Neural cell (in vitro differentiated cells): Measurements from ENCODE around the gene SLC11A1. TPM values are rescaled to one million over a fixed set of nuclear protein-coding genes. Genes with fewer than 3 reads are reported as not detected.

ENCODE experiments used
- H2AFZ ChIP-seq: fragments of 200-600, 300-800 bp; sonication (generic), shearing (Covaris generic); 2 replicates; pipeline ENCODE4 v1.6.0; 2014; ENCODE audit warnings: low read depth, mild to moderate bottlenecking, antibody characterized with exemption, low read length, moderate library complexity
- H3F3A ChIP-seq: fragments of 200-600 bp; shearing (Covaris generic); 2 replicates; pipeline ENCODE4 v1.6.1; 2016; ENCODE audit warnings: mild to moderate bottlenecking, moderate library complexity, mixed read lengths, antibody characterized with exemption, low read length; ENCODE audit not compliant: insufficient read depth, poor library complexity, severe bottlenecking
- H3K27ac ChIP-seq: fragments of 200-600, 300-800 bp; sonication (generic), shearing (Covaris generic); 2 replicates; pipeline ENCODE4 v1.5.1; 2014; ENCODE audit warnings: mild to moderate bottlenecking, low read length, moderate library complexity
- H3K27me3 ChIP-seq: fragments of 300-800, 200-600 bp; sonication (generic), shearing (Covaris generic); 2 replicates; pipeline ENCODE4 v1.6.0; 2014; ENCODE audit warnings: mild to moderate bottlenecking, low read depth, low read length, moderate library complexity; ENCODE audit not compliant: insufficient read depth
- H3K36me3 ChIP-seq: fragments of 300-800, 200-600 bp; sonication (generic), shearing (Covaris generic); 2 replicates; pipeline ENCODE4 v1.5.1; 2014; ENCODE audit warnings: mild to moderate bottlenecking, antibody characterized with exemption, low read length, moderate library complexity; ENCODE audit not compliant: insufficient read depth
- H3K4me2 ChIP-seq: fragments of 300-800, 200-600 bp; sonication (generic), shearing (Covaris generic); 2 replicates; pipeline ENCODE4 v1.6.0; 2014; ENCODE audit warnings: mild to moderate bottlenecking, low read length
- H3K4me3 ChIP-seq: fragments of 300-800, 200-600 bp; sonication (generic), shearing (Covaris generic); 2 replicates; pipeline ENCODE4 v1.5.1; 2014; ENCODE audit warnings: mild to moderate bottlenecking, low read length, moderate library complexity
- H3K79me2 ChIP-seq: fragments of 200-600 bp; shearing (Covaris generic); replicated peaks from 2 replicates; pipeline ENCODE4 v1.6.0; 2014; ENCODE audit warnings: mild to moderate bottlenecking, low read length, moderate library complexity; ENCODE audit not compliant: insufficient read depth
- H3K9ac ChIP-seq: fragments of 300-800, 200-600 bp; sonication (generic), shearing (Covaris generic); 2 replicates; pipeline ENCODE4 v1.6.1; 2016; ENCODE audit warnings: mild to moderate bottlenecking, low read length, mixed read lengths
- H3K9me2 ChIP-seq: fragments of 200-600 bp; shearing (Covaris generic); 2 replicates; pipeline ENCODE4 v1.6.1; 2016; ENCODE audit warnings: mild to moderate bottlenecking, low read length, mixed read lengths; ENCODE audit not compliant: insufficient read depth
- H3K9me3 ChIP-seq: fragments of 200-600, 300-800 bp; sonication (generic), shearing (Covaris generic); 2 replicates; pipeline ENCODE4 v1.6.1; 2016; ENCODE audit warnings: mild to moderate bottlenecking, mixed run types, low read length, moderate library complexity, mixed read lengths
- H4K20me1 ChIP-seq: fragments of 200-600 bp; shearing (Covaris generic); 2 replicates; pipeline ENCODE4 v1.6.1; 2016; ENCODE audit warnings: mild to moderate bottlenecking, mixed run types; ENCODE audit not compliant: insufficient read depth
- EP300 ChIP-seq: fragments of 450-650 bp; conservative IDR thresholded peaks from 2 replicates; pipeline ENCODE4 v1.6.1; 2014; ENCODE audit warnings: antibody characterized with exemption, mild to moderate bottlenecking, moderate library complexity; ENCODE audit not compliant: poor library complexity, severe bottlenecking
- EZH2 ChIP-seq: fragments of 200-600, 300-800 bp; shearing (Covaris generic), sonication (generic); IDR thresholded peaks from 2 replicates; pipeline ENCODE4 v1.6.1; 2014; ENCODE audit warnings: antibody characterized with exemption, low read length, borderline replicate concordance, mild to moderate bottlenecking; ENCODE audit not compliant: insufficient read depth, poor library complexity, severe bottlenecking
- MXI1 ChIP-seq: fragments of 450-650 bp; conservative IDR thresholded peaks from 2 replicates; pipeline ENCODE4 v1.6.1; 2014; ENCODE audit warnings: antibody characterized with exemption, mild to moderate bottlenecking; ENCODE audit not compliant: poor library complexity, severe bottlenecking
- POLR2AphosphoS5 ChIP-seq: IDR thresholded peaks from 2 replicates; pipeline ENCODE4 v1.6.1; 2012
- RAD21 ChIP-seq: fragments of 450-650 bp; conservative IDR thresholded peaks from 2 replicates; pipeline ENCODE4 v1.6.1; 2014; ENCODE audit warnings: antibody characterized with exemption, mild to moderate bottlenecking, moderate library complexity
- REST ChIP-seq: IDR thresholded peaks from 2 replicates; pipeline ENCODE4 v1.6.1; 2012; ENCODE audit warnings: borderline replicate concordance
- SMC3 ChIP-seq: fragments of 450-650 bp; conservative IDR thresholded peaks from 2 replicates; pipeline ENCODE4 v1.6.1; 2014; ENCODE audit warnings: antibody characterized with exemption, mild to moderate bottlenecking, moderate library complexity; ENCODE audit not compliant: poor library complexity
- TAF1 ChIP-seq: IDR thresholded peaks from 2 replicates; pipeline ENCODE4 v1.6.1; 2012; ENCODE audit warnings: low read depth
- polyA plus RNA-seq: library from polyadenylated mRNA; depleted of rRNA; stranded (reverse); fragments of >200 nt; gene quantifications from 2 replicates; pipeline ENCODE4 v1.2.3, GENCODE V29; 2014
- TF ChIP-seq, protein P1 (sequence below): fragments of 450-650 bp; IDR thresholded peaks from 2 replicates; pipeline ENCODE4 v1.5.1; 2014; ENCODE audit warnings: antibody characterized with exemption, mild to moderate bottlenecking, moderate library complexity; ENCODE audit not compliant: poor library complexity, severe bottlenecking

SLC11A1 gene
- polyA plus RNA-seq, 1 donor from 2014 or later: not detected

- Histone ChIP-seq H2AFZ (no peak overlapping the region), H3K4me2 (no peak overlapping the region), H3K36me3 (no peaks in the 10 kb centered on the region), H3K27me3 (no peaks in the 10 kb centered on the region), H3F3A (no peaks in the 10 kb centered on the region), H3K4me3 (no peak overlapping the region), H3K9ac (no peak overlapping the region), H3K79me2 (no peaks in the 10 kb centered on the region), H3K9me3 (no peaks in the 10 kb centered on the region), H4K20me1 (no peaks in the 10 kb centered on the region), H3K27ac (no peak overlapping the region), H3K9me2 (no peaks in the 10 kb centered on the region)
- TF ChIP-seq EP300 (no peak), SMC3 (no peak), POLR2AphosphoS5 (no peak), MXI1 (no peak)
These were observed 41.4 kb upstream of the SLC11A1 start for GRCh38 chr2:218340656-218341055.

DNA sequence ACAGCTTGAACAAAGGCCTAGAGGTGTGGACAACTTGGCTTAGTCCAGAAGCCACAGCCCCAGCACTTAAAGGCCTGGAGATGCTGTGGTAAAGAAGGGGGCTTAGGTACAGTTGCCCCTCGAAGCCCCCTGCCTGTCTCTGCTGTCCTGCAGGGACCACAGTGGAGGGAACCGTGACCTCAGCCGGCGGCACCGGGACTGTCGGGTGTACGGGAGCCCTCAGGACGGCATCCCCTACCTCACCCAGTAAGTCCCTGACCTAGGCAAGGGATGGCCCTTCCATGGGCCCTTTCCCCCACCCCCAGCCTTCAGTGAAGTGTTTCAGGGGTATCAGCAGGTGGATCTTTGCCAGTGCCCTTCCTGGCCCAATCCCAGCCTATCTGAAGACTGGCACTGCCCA, 40.7 kb upstream of the SLC11A1 start:
- Histone ChIP-seq H4K20me1 (no peaks in the 10 kb centered on the region), H3K27ac (no peak overlapping the region), H2AFZ (no peak overlapping the region), H3F3A (no peaks in the 10 kb centered on the region), H3K36me3 (no peaks in the 10 kb centered on the region), H3K9me3 (no peaks in the 10 kb centered on the region), H3K9me2 (no peaks in the 10 kb centered on the region), H3K4me3 (no peak overlapping the region), H3K9ac (no peak overlapping the region), H3K4me2 (no peak overlapping the region), H3K27me3 (no peaks in the 10 kb centered on the region), H3K79me2 (no peaks in the 10 kb centered on the region)
- TF ChIP-seq EP300 (no peak), RAD21 (no peak), EZH2 (no peak), POLR2AphosphoS5 (no peak), REST (no peak), TAF1 (no peak), MXI1 (no peak), SMC3 (no peak)
- TF ChIP-seq, protein P1, sequence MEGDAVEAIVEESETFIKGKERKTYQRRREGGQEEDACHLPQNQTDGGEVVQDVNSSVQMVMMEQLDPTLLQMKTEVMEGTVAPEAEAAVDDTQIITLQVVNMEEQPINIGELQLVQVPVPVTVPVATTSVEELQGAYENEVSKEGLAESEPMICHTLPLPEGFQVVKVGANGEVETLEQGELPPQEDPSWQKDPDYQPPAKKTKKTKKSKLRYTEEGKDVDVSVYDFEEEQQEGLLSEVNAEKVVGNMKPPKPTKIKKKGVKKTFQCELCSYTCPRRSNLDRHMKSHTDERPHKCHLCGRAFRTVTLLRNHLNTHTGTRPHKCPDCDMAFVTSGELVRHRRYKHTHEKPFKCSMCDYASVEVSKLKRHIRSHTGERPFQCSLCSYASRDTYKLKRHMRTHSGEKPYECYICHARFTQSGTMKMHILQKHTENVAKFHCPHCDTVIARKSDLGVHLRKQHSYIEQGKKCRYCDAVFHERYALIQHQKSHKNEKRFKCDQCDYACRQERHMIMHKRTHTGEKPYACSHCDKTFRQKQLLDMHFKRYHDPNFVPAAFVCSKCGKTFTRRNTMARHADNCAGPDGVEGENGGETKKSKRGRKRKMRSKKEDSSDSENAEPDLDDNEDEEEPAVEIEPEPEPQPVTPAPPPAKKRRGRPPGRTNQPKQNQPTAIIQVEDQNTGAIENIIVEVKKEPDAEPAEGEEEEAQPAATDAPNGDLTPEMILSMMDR: no peak

- Histone ChIP-seq H3K4me2 (no peak overlapping the region), H4K20me1 (no peaks in the 10 kb centered on the region), H3K9ac (no peak overlapping the region), H3K4me3 (no peak overlapping the region), H3K36me3 (no peaks in the 10 kb centered on the region), H3K9me3 (no peaks in the 10 kb centered on the region), H3F3A (no peaks in the 10 kb centered on the region), H2AFZ (no peak overlapping the region), H3K9me2 (no peaks in the 10 kb centered on the region), H3K79me2 (no peaks in the 10 kb centered on the region), H3K27me3 (no peaks in the 10 kb centered on the region), H3K27ac (no peak overlapping the region)
- no peak for TF ChIP-seq TAF1
- TF ChIP-seq RAD21: no peak
- TF ChIP-seq REST: no peak
These were observed 39.2 kb upstream of the SLC11A1 start for GRCh38 chr2:218342837-218343236.
